ENCODE results near the gene NHSL2.

Gene NHSL2

DNA sequence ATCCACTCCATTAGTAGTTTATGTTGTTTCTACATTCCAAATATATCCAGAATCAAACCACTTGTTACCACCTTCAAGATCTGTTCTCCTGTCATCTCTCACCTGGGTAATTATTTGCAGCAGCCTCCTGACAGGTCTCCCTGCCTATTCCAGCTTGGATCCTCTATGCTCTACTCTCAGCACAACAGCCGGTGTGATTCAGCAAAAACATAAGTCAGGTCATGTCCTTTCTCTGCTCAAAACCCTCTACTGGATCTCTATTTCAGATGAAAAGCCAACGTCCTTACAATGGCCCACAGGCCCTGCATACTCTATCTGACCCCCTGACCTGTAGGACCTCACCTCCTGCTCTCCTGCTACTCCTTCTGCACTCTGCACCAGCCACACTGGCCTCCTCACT lies 84.5 kb downstream of the NHSL2 start:
- H3K4me3 ChIP-seq (ENCODE audit: low read depth, low read length): no peak overlapping the region
- TF ChIP-seq, protein P1, sequence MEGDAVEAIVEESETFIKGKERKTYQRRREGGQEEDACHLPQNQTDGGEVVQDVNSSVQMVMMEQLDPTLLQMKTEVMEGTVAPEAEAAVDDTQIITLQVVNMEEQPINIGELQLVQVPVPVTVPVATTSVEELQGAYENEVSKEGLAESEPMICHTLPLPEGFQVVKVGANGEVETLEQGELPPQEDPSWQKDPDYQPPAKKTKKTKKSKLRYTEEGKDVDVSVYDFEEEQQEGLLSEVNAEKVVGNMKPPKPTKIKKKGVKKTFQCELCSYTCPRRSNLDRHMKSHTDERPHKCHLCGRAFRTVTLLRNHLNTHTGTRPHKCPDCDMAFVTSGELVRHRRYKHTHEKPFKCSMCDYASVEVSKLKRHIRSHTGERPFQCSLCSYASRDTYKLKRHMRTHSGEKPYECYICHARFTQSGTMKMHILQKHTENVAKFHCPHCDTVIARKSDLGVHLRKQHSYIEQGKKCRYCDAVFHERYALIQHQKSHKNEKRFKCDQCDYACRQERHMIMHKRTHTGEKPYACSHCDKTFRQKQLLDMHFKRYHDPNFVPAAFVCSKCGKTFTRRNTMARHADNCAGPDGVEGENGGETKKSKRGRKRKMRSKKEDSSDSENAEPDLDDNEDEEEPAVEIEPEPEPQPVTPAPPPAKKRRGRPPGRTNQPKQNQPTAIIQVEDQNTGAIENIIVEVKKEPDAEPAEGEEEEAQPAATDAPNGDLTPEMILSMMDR (IDR thresholded peaks at IDR 0.05; ENCODE audit: insufficient read depth, low read depth, low read length, missing control alignments): no peak
- no peak for DNase-seq (ENCODE audit: low read depth)

DNA sequence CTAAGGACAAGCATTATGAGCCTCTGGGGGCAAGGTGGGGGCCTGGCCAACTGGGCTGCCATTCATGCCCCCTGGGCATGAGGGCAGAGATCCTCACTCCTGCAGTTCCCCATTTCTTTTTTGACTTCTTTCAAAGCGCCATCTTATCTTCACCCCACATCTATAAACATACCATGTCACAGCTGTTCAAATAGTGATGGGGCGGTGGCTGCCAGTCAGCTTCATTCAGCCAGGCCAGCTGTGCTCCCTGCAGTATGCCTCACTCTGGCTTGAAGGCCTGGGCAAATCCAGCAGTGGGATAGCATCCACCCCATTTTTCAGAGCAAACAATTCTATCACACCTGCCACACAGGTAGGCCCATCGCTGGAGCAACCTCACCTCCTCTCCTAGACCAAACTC lies 85.5 kb downstream of the NHSL2 start:
- DNase-seq (ENCODE audit: low read depth): no peak

DNA sequence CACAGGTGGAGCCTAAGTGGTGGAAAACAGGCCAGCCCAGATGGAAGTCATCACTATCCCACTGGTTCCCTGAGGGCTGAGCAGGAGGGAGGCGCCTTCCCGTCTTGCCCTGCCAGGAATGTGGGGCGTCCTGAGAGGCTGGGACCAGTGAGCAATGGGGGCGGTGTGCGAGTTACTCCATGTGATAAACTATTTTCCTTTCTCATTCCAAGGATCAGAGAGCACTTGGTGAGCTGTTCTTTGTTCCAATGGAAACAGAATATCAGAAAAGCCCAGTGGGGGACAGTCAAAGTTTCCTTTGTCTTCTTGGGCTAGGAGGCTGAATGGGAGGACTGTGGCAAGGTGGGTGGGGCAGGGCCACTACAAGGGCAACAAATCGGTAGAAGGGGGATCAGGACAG lies 86.2 kb downstream of the NHSL2 start:
- TF ChIP-seq, protein P1 (IDR thresholded peaks at IDR 0.05; ENCODE audit: insufficient read depth, low read depth, low read length, missing control alignments): no peak
- no peak overlapping the region for H3K4me3 ChIP-seq (ENCODE audit: low read depth, low read length)
- no peak for DNase-seq (ENCODE audit: low read depth)

More for the DNA sequence above, 85.5 kb downstream of the NHSL2 start:
- no peak overlapping the region for H3K4me3 ChIP-seq (ENCODE audit: low read depth, low read length)
- TF ChIP-seq, protein P1 (IDR thresholded peaks at IDR 0.05; ENCODE audit: insufficient read depth, low read depth, low read length, missing control alignments): no peak

DNA sequence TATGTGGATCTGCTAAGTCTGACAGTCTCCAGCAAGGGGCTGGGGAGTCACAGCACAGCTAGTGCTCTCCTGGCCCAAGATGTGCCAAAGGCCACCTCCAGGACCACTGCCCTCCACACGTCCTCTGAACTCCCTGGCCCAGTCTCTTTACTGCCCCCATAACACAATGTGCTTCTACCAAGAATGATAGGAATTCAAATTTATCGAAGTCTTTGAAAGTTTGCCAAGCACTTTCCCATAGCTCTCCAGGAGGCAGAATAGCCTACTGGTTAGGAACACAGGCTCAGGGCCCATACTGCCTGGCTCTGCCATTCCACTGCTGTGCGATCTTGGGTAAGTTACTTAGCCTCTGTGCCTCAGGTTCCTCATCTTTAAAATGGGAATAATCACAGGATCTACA lies 86.7 kb downstream of the NHSL2 start:
- TF ChIP-seq, protein P1 (IDR thresholded peaks at IDR 0.05; ENCODE audit: insufficient read depth, low read depth, low read length, missing control alignments): no peak
- H3K4me3 ChIP-seq (ENCODE audit: low read depth, low read length): no peak overlapping the region
- DNase-seq (ENCODE audit: low read depth): no peak

DNA sequence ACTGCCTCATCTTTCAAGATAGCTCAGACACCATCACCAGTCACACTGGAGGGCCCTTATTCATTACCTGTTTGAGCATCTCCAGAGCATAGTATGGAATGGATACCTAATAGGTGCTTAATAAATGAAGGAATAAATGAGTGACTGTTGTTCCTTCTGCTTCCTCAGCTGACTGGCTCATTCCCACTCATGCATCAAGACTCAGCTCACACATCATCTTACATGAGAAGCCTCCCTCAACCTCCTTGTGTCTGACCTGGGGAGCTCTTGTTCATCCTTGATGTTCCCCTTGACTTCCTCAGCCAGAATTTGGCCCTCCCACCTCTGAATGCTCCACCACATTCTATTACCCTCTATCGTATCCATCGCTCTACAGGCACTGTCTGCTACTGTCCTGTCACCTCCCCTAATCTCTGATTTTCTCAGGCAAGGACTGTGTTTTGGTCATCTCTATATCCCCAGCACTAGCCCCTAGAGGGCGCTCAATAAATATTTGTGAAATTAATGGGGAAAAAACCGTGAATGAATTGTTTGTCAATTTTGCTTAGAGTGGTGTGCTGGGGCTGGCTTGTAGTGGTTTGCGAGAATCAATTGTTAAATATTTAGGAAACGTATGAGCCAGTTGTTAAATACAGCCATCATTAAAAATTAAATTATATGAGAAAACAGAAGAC lies 88.3 kb downstream of the NHSL2 start:
- DNase-seq (ENCODE audit: low read depth): peak; percentile 29
- TF ChIP-seq, protein P1 (IDR thresholded peaks at IDR 0.05; ENCODE audit: insufficient read depth, low read depth, low read length, missing control alignments): peak; percentile 43

DNA sequence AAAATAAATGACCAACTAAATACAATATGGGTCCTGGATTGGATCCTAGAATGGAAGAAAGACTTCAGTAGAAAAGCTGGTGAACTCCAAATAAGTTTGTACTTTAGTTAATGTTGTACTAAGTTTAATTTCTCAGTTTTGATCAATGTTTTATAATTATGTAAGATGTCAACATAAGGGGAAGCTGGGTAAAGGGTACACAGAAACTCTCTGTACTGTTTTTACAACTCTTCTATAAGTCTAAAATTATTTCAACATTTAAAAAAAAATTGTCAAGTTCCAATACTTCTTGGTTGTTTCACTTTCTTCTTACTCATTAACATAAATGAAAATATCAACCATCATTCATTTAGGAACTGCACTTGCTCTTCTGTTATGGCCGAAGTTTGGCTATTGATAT lies 88.9 kb downstream of the NHSL2 start:
- TF ChIP-seq, protein P1 (IDR thresholded peaks at IDR 0.05; ENCODE audit: insufficient read depth, low read depth, low read length, missing control alignments): no peak
- no peak for DNase-seq (ENCODE audit: low read depth)
- no peak overlapping the region for H3K4me3 ChIP-seq (ENCODE audit: low read depth, low read length)

More for the DNA sequence above, 88.3 kb downstream of the NHSL2 start:
- no peak overlapping the region for H3K4me3 ChIP-seq (ENCODE audit: low read depth, low read length)

DNA sequence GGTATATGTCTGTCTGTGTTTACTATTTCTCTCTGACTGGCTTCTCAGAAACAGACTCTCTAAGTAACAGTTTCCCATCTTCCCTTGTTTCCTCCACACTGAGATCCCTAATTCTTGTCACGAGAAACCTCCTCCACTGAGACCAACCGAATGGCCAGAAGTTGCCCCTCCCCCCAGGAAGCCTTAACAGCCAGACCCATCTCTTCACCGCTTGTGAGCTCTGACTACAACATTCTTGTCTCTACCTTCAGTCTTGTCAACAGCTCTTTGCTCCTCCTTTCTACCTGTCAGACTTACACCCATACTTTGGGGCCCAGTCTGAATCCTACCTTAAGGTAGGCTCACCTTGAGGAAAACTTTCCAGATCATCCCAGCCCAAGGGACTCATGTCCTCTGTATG lies 90.8 kb downstream of the NHSL2 start:
- TF ChIP-seq, protein P1 (IDR thresholded peaks at IDR 0.05; ENCODE audit: insufficient read depth, low read depth, low read length, missing control alignments): no peak
- H3K4me3 ChIP-seq (ENCODE audit: low read depth, low read length): no peak overlapping the region
- DNase-seq (ENCODE audit: low read depth): no peak
